ENCODE results near the gene CCDC88C. TPM values are rescaled to one million over a fixed set of nuclear protein-coding genes. Genes with fewer than 3 reads are reported as not detected.
A peak's percentile ranks its signal among the peaks of the same experiment; 100 is the strongest.

Gene CCDC88C
- total RNA-seq, 2 experiments from 2014 or later = 73.0 to 74.7 TPM

- H3K4me3 Mint-ChIP-seq = peak overlapping the region; percentile 50
- H3K36me3 Mint-ChIP-seq = peaks cover 36% of the 10 kb centered on the region
- peaks cover 90% of the 10 kb centered on the region for H3K4me1 Mint-ChIP-seq (ENCODE audit: low read depth)
- peak overlapping the region; percentile 86 for H3K27ac Mint-ChIP-seq
- no peaks in the 10 kb centered on the region for H3K27me3 Mint-ChIP-seq
- ChIA-PET CTCF (interaction anchor here (1.0 to 1.7 kb wide), 3 partner anchors 55 to 83 kb away, joined by 3 to 5 read pairs (median 4); no protein-coding TSS in a partner anchor), POLR2A (interaction anchor here (0.7 to 1.1 kb wide), 5 partner anchors 8 to 82 kb away, joined by 3 to 4 read pairs (median 4); partner anchors contain the start of gene CCDC88C)
- H3K9me3 Mint-ChIP-seq = no peaks in the 10 kb centered on the region
- DNase-seq = peak; percentile 13
- intact Hi-C loops (cut with micrococcal nuclease) = loop anchor here (1.0 kb wide), 1 partner anchor 83 kb away; no protein-coding TSS in a partner anchor
Measured at GRCh38 chr14:91405724-91406435, 11.7 kb downstream of the CCDC88C start.

- peak overlapping the region; percentile 86 for H3K27ac Mint-ChIP-seq
- H3K36me3 Mint-ChIP-seq = peaks cover 36% of the 10 kb centered on the region
- H3K27me3 Mint-ChIP-seq = no peaks in the 10 kb centered on the region
- intact Hi-C loops (cut with micrococcal nuclease) = loop anchor here (1.0 kb wide), 1 partner anchor 82 kb away; no protein-coding TSS in a partner anchor
- CTCF ChIA-PET = interaction anchor here (1.0 to 1.7 kb wide), 4 partner anchors 54 to 82 kb away, joined by 3 to 5 read pairs (median 4); no protein-coding TSS in a partner anchor
- peaks cover 90% of the 10 kb centered on the region for H3K4me1 Mint-ChIP-seq (ENCODE audit: low read depth)
- H3K4me3 Mint-ChIP-seq = peak overlapping the region; percentile 50
- DNase-seq = peak; percentile 79
- POLR2A ChIA-PET = interaction anchor here (0.8 to 1.1 kb wide), 3 partner anchors 11 to 81 kb away, joined by 3 to 4 read pairs (median 4); partner anchors contain the start of gene CCDC88C
- H3K9me3 Mint-ChIP-seq = no peaks in the 10 kb centered on the region
Measured at GRCh38 chr14:91405241-91405721, 12.3 kb downstream of the CCDC88C start.

GRCh38 chr14:91402771-91403600 lies 14.6 kb downstream of the CCDC88C start:
- Mint-ChIP-seq H3K4me3 (peak overlapping the region; percentile 66), H3K4me1 (ENCODE audit: low read depth) (peaks cover 87% of the 10 kb centered on the region), H3K36me3 (peaks cover 25% of the 10 kb centered on the region), H3K27ac (peak overlapping the region; percentile 89), H3K27me3 (no peaks in the 10 kb centered on the region), H3K9me3 (no peaks in the 10 kb centered on the region)
- POLR2A ChIA-PET = no interaction called here
- intact Hi-C loops (cut with micrococcal nuclease) = no loop called here
- no peak for DNase-seq
- CTCF ChIA-PET = interaction anchor here (0.7 to 2.1 kb wide), 7 partner anchors 13 to 79 kb away, joined by 3 to 9 read pairs (median 3); no protein-coding TSS in a partner anchor

- Mint-ChIP-seq H3K27ac (peak overlapping the region; percentile 89), H3K4me1 (ENCODE audit: low read depth) (peaks cover 87% of the 10 kb centered on the region), H3K27me3 (no peaks in the 10 kb centered on the region), H3K9me3 (no peaks in the 10 kb centered on the region), H3K36me3 (peaks cover 21% of the 10 kb centered on the region), H3K4me3 (peak overlapping the region; percentile 66)
- ChIA-PET CTCF (interaction anchor here (0.7 to 2.1 kb wide), 5 partner anchors 13 to 79 kb away, joined by 3 to 9 read pairs (median 3); no protein-coding TSS in a partner anchor), POLR2A (no interaction called here)
- intact Hi-C loops (cut with micrococcal nuclease) = no loop called here
- DNase-seq = no peak
Measured at GRCh38 chr14:91402348-91402747, 15.3 kb downstream of the CCDC88C start.

- peaks cover 87% of the 10 kb centered on the region for H3K4me1 Mint-ChIP-seq (ENCODE audit: low read depth)
- peak overlapping the region; percentile 89 for H3K27ac Mint-ChIP-seq
- no peaks in the 10 kb centered on the region for H3K9me3 Mint-ChIP-seq
- intact Hi-C loops (cut with micrococcal nuclease) = no loop called here
- H3K36me3 Mint-ChIP-seq = peaks cover 15% of the 10 kb centered on the region
- no peak for DNase-seq
- CTCF ChIA-PET = interaction anchor here (1.4 to 2.3 kb wide), 3 partner anchors 16 to 78 kb away, joined by 3 to 11 read pairs (median 9); partner anchors contain the start of gene CCDC88C
- H3K4me3 Mint-ChIP-seq = no peak overlapping the region
- H3K27me3 Mint-ChIP-seq = no peaks in the 10 kb centered on the region
- POLR2A ChIA-PET = interaction anchor here (4.6 kb wide), 1 partner anchor 15 kb away, joined by 41 read pairs; the partner anchor contains the start of gene CCDC88C
Measured at GRCh38 chr14:91401751-91402150, 15.9 kb downstream of the CCDC88C start.

- intact Hi-C loops (cut with micrococcal nuclease) = loop anchor here (1.0 kb wide), 1 partner anchor 16 kb away; no protein-coding TSS in a partner anchor
- POLR2A ChIA-PET = interaction anchor here (1.2 to 4.6 kb wide), 5 partner anchors 8 to 50 kb away, joined by 5 to 41 read pairs (median 9); partner anchors contain the start of gene CCDC88C
- Mint-ChIP-seq H3K4me1 (ENCODE audit: low read depth) (peaks cover 87% of the 10 kb centered on the region), H3K27me3 (no peaks in the 10 kb centered on the region), H3K36me3 (peaks cover 20% of the 10 kb centered on the region), H3K27ac (peak overlapping the region; percentile 89), H3K4me3 (peak overlapping the region; percentile 99), H3K9me3 (no peaks in the 10 kb centered on the region)
- CTCF ChIA-PET = interaction anchor here (0.8 to 2.3 kb wide), 12 partner anchors 8 to 77 kb away, joined by 3 to 11 read pairs (median 6); partner anchors contain the start of gene CCDC88C
- DNase-seq = no peak
Measured at GRCh38 chr14:91400696-91401095, 16.9 kb downstream of the CCDC88C start.

- intact Hi-C loops (cut with micrococcal nuclease) = loop anchor here (1.0 kb wide), 1 partner anchor 16 kb away; no protein-coding TSS in a partner anchor
- H3K36me3 Mint-ChIP-seq = peaks cover 18% of the 10 kb centered on the region
Measured at GRCh38 chr14:91399868-91400640, 17.6 kb downstream of the CCDC88C start.

GRCh38 chr14:91398707-91399106 lies 18.9 kb downstream of the CCDC88C start:
- CTCF ChIA-PET = interaction anchor here (1.0 to 3.3 kb wide), 15 partner anchors 11 to 77 kb away, joined by 3 to 16 read pairs (median 6); partner anchors contain the start of gene CCDC88C
- Mint-ChIP-seq H3K27me3 (no peaks in the 10 kb centered on the region), H3K27ac (peak overlapping the region; percentile 89), H3K36me3 (peaks cover 20% of the 10 kb centered on the region), H3K4me1 (ENCODE audit: low read depth) (peaks cover 90% of the 10 kb centered on the region), H3K4me3 (peak overlapping the region; percentile 99), H3K9me3 (no peaks in the 10 kb centered on the region)
- POLR2A ChIA-PET = interaction anchor here (0.9 to 4.6 kb wide), 9 partner anchors 12 to 160 kb away, joined by 3 to 41 read pairs (median 9); partner anchors contain the start of gene CCDC88C
- intact Hi-C loops (cut with micrococcal nuclease) = no loop called here
- DNase-seq = no peak

More at GRCh38 chr14:91399868-91400640, 17.6 kb downstream of the CCDC88C start:
- ChIA-PET POLR2A (interaction anchor here (0.6 to 4.6 kb wide), 8 partner anchors 9 to 77 kb away, joined by 3 to 41 read pairs (median 5); partner anchors contain the start of gene CCDC88C), CTCF (interaction anchor here (0.7 to 3.3 kb wide), 15 partner anchors 9 to 175 kb away, joined by 3 to 16 read pairs (median 5); partner anchors contain the start of gene CCDC88C)
- Mint-ChIP-seq H3K27me3 (no peaks in the 10 kb centered on the region), H3K9me3 (no peaks in the 10 kb centered on the region), H3K27ac (peak overlapping the region; percentile 89), H3K4me1 (ENCODE audit: low read depth) (peaks cover 87% of the 10 kb centered on the region), H3K4me3 (peak overlapping the region; percentile 99)
- DNase-seq = peak; percentile 62

GRCh38 chr14:91397965-91398591 lies 19.5 kb downstream of the CCDC88C start:
- DNase-seq = no peak
- ChIA-PET POLR2A (interaction anchor here (0.5 to 4.6 kb wide), 11 partner anchors 8 to 159 kb away, joined by 3 to 41 read pairs (median 4); partner anchors contain the start of genes CCDC88C and PPP4R3A), CTCF (interaction anchor here (0.6 to 3.3 kb wide), 17 partner anchors 10 to 76 kb away, joined by 3 to 16 read pairs (median 5); partner anchors contain the start of gene CCDC88C)
- Mint-ChIP-seq H3K27ac (peak overlapping the region; percentile 89), H3K27me3 (no peaks in the 10 kb centered on the region), H3K4me3 (peak overlapping the region; percentile 64), H3K4me1 (ENCODE audit: low read depth) (peaks cover 91% of the 10 kb centered on the region), H3K9me3 (no peaks in the 10 kb centered on the region), H3K36me3 (peaks cover 20% of the 10 kb centered on the region)
- intact Hi-C loops (cut with micrococcal nuclease) = loop anchor here (1.0 to 2.0 kb wide), 2 partner anchors 13 to 31 kb away; no protein-coding TSS in a partner anchor

All from activated CD4-positive, alpha-beta memory T cell treated with anti-CD3 and anti-CD28 coated beads for 36 hours (primary cell).